GM12891 (cell line): ENCODE results near the gene KIF15.
"Not testable (repeated sequence)": the region's sequence is repeated elsewhere in the genome, so short reads cannot be mapped to it uniquely, and the experiment has no call there.

Experiments
- DNase-seq: peaks from one replicate; pipeline ENCODE4 v3.0.0; 2011; ENCODE audit warnings: low spot score; ENCODE audit not compliant: insufficient read length
- FAIRE-seq: peaks from 2 replicates; lab custom pipeline; 2011; peaks lifted over from hg19 to GRCh38; lab: Jason Lieb, UNC
- PAX5 ChIP-seq: IDR thresholded peaks from 2 replicates; pipeline ENCODE4 v1.6.1; 2011; ENCODE audit warnings: low read length, moderate library complexity, mild to moderate bottlenecking; ENCODE audit not compliant: insufficient read depth, severe bottlenecking
- POLR2A ChIP-seq: IDR thresholded peaks from 2 replicates; pipeline ENCODE4 v1.6.1; 2011; ENCODE audit warnings: low read depth, low read length, control low read depth
- POLR2AphosphoS5 ChIP-seq: IDR thresholded peaks from 2 replicates; pipeline ENCODE4 v1.6.1; 2011; ENCODE audit warnings: low read depth, low read length, control low read depth
- POU2F2 ChIP-seq: IDR thresholded peaks from 2 replicates; pipeline ENCODE4 v1.6.1; 2011; ENCODE audit warnings: low read depth, mild to moderate bottlenecking, control low read depth, low read length, moderate library complexity
- SPI1 ChIP-seq: IDR thresholded peaks from 2 replicates; pipeline ENCODE4 v1.6.1; 2011; ENCODE audit warnings: low read depth, low read length, control low read depth
- TAF1 ChIP-seq: IDR thresholded peaks from 2 replicates; pipeline ENCODE4 v1.6.1; 2011; ENCODE audit warnings: low read depth, low read length, control low read depth

Gene KIF15

GRCh38 chr3:44845528-44846520 is 84.2 kb downstream of the KIF15 start:
- FAIRE-seq (no peak), DNase-seq (no peak)
- no peak for TF ChIP-seq TAF1
- TF ChIP-seq SPI1: no peak
- no peak for TF ChIP-seq POLR2A

- no peak for TF ChIP-seq PAX5
- TF ChIP-seq SPI1: peak; percentile 75
- TF ChIP-seq TAF1: no peak
- no peak for TF ChIP-seq POLR2A
- FAIRE-seq (no peak), DNase-seq (no peak)
These were observed 87.0 kb downstream of the KIF15 start for GRCh38 chr3:44848634-44849033.

GRCh38 chr3:44856663-44857062 is 95.1 kb downstream of the KIF15 start:
- not testable (repeated sequence) for FAIRE-seq

GRCh38 chr3:44860117-44860516 is 98.5 kb downstream of the KIF15 start:
- DNase-seq: no peak
- no peak for FAIRE-seq
- TF ChIP-seq SPI1: no peak
- no peak for TF ChIP-seq TAF1
- no peak for TF ChIP-seq POLR2AphosphoS5

More at GRCh38 chr3:44856663-44857062, 95.1 kb downstream of the KIF15 start:
- not testable (repeated sequence) for DNase-seq

GRCh38 chr3:44861412-44862225 is 100.0 kb downstream of the KIF15 start, which contains the start of gene TMEM42:
TSS of gene TMEM42 (plus strand) at chr3:44861912. CDS start at chr3:44861925, 13 bp downstream.
- TF ChIP-seq SPI1: no peak
- no peak for TF ChIP-seq PAX5
- TF ChIP-seq POLR2AphosphoS5: peak; percentile 74
- peak; percentile 75 for TF ChIP-seq POLR2A
- peak; percentile 40; the same call in 1 of the 2 replicates for TF ChIP-seq TAF1
- TF ChIP-seq POU2F2: no peak
- FAIRE-seq: peak; percentile 95
- DNase-seq: peak; percentile 95

GRCh38 chr3:44862226-44862637 is 100.6 kb downstream of the KIF15 start:
- DNase-seq: no peak
- FAIRE-seq: peak; percentile 87
- no peak for TF ChIP-seq TAF1

GRCh38 chr3:44865272-44866035 is 103.9 kb downstream of the KIF15 start:
- DNase-seq (no peak), FAIRE-seq (no peak)
- TF ChIP-seq POLR2A: no peak
- no peak for TF ChIP-seq PAX5
- no peak for TF ChIP-seq TAF1
- no peak for TF ChIP-seq POU2F2
- no peak for TF ChIP-seq SPI1
- TF ChIP-seq POLR2AphosphoS5: no peak

- no peak for FAIRE-seq
These were observed 106.0 kb downstream of the KIF15 start for GRCh38 chr3:44867421-44868111.

More at GRCh38 chr3:44867421-44868111, 106.0 kb downstream of the KIF15 start:
- TF ChIP-seq PAX5 (no peak), POLR2A (no peak), TAF1 (no peak), POLR2AphosphoS5 (no peak), POU2F2 (no peak), SPI1 (no peak)
- no peak for DNase-seq
